Activated CD4-positive, CD25-positive, alpha-beta regulatory T cell treated with anti-CD3 and anti-CD28 coated beads, Interleukin-2, amount 50 U/mL, for 72 hours (primary cell): ENCODE data around the gene BATF2.
A peak's percentile ranks its signal among the peaks of the same experiment; 100 is the strongest.
"Not testable (repeated sequence)": the region's sequence is repeated elsewhere in the genome, so short reads cannot be mapped to it uniquely, and the experiment has no call there.

Experiments
- DNase-seq: peaks from one replicate; pipeline ENCODE4 v3.0.0; 2021

BATF2 gene

GRCh38 chr11:65013130-65013887 is 16.5 kb upstream of the BATF2 start:
- DNase-seq, result peak; percentile 87

- no peak for DNase-seq
Measured at GRCh38 chr11:65008873-65009272, 12.1 kb upstream of the BATF2 start.

- DNase-seq, result no peak
Measured at GRCh38 chr11:65008016-65008415, 11.2 kb upstream of the BATF2 start.

DNA sequence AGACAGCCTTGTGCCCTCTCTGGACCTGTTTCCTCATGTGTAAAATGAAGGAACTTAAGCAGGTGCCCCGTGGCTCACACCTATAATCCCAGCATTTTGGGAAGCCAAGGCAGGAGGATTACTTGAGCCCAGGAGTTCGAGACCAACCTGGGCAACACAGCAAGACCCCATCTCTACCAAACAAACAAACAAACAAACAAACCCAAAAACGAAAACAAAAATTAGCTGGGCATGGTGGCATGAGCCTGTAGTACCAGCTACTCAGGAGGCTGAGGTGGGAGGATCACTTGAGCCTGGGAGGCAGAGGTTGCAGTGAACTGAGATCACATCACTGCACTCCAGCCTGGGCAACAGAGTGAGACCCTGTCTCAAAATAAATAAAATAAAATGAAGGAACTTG is 7.2 kb upstream of the BATF2 start:
- not testable (repeated sequence) for DNase-seq

- no peak for DNase-seq
Measured at GRCh38 chr11:65003282-65003681, 6.5 kb upstream of the BATF2 start.

GRCh38 chr11:65002706-65003105 is 5.9 kb upstream of the BATF2 start:
- DNase-seq, result no peak

GRCh38 chr11:64999478-64999877 is 2.7 kb upstream of the BATF2 start:
- no peak for DNase-seq

DNA sequence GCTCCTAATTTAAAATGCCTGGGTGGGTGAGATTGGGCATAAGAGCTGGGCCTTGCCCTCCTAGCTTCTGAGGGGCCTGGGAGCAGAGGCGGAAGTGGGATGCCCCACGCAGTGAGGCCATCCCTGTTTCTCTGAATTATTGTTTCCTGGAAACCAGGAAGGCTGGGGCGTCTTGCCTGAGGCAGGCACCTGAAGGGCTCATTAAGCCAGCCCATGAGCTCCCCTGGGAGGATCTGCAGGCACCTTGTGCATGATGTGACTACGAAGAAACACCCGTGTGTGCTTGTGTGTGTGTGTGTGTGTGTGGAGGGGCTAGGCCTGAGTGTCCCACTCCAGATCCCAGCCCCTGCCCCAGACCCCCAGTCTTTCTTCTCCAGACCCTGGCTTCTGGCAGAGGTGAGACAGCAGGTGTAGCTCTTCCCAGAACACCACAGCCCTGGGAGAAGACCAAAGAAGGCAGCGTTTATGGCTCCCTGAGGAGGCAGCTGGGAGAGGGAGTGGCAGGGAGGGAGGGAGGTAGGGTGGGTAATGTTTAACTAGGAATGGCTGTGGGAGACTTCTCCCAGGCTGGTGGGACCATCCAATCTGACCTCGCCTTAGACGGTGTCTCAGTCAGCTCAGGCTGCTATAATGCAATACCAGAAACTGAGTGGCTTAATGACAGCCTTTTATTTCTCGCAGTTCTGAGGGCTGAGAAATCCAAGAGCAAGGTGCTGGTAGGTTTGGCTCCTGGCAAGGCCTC is 2.1 kb upstream of the BATF2 start:
- DNase-seq, result no peak

GRCh38 chr11:64998141-64998540 is 1.4 kb upstream of the BATF2 start:
- DNase-seq, result no peak

GRCh38 chr11:64996327-64996709 is 453 bp downstream of the BATF2 start:
- DNase-seq, result no peak

- DNase-seq, result no peak
Measured at GRCh38 chr11:64994318-64994717, 2.5 kb downstream of the BATF2 start.

DNA sequence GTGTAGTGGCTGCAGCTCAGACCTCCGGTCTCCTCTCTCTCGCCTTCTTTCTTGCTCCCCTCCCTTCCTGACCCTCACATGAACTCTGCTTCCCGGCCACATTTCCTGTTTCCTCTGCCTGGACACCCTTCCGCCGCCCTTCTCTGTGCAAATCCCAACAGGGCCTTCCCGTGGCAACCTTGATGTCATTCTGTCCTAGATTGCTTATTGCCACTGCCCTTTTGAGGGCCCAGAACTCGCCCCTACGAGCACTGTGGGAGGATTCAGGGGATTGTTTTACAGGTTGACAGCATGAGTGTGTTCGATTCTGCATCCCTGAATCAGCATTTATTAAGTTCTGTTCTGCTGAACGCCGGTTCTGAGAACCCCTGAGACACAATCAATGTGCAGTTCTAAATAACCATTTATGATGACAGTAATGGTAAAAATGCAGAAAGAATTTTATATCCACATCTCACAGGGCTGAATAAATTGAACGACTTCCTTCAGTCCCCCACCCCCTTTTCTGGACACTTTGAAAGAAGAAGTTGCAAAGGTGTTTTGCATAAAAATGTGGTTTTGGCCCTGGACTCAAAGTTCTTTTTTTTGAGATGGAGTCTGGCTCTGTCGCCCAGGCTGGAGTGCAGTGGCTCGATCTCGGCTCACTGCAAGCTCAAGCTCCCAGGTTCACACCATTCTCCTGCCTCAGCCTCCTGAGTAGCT is 6.4 kb downstream of the BATF2 start:
- no peak for DNase-seq

DNA sequence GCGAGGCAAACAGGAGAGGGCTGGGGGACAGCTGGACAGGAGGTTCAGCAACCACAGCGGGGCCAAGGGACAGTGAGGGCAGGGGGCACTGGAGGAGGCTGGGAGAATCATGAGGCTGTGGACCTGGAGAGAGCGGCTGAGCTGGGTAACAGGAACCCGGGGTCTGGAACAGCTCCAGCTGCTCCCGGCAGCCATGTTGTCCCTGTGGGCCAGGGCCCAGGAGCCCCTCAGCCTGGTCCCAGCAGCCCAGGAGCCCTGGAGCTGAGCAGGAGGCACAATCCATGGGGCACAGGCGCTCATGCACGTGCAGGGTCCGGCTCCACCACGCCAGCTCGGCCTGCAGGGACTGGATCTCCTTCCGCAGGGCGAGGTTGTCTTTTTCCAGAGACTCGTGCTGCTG is 7.4 kb downstream of the BATF2 start:
- DNase-seq, result no peak

DNA sequence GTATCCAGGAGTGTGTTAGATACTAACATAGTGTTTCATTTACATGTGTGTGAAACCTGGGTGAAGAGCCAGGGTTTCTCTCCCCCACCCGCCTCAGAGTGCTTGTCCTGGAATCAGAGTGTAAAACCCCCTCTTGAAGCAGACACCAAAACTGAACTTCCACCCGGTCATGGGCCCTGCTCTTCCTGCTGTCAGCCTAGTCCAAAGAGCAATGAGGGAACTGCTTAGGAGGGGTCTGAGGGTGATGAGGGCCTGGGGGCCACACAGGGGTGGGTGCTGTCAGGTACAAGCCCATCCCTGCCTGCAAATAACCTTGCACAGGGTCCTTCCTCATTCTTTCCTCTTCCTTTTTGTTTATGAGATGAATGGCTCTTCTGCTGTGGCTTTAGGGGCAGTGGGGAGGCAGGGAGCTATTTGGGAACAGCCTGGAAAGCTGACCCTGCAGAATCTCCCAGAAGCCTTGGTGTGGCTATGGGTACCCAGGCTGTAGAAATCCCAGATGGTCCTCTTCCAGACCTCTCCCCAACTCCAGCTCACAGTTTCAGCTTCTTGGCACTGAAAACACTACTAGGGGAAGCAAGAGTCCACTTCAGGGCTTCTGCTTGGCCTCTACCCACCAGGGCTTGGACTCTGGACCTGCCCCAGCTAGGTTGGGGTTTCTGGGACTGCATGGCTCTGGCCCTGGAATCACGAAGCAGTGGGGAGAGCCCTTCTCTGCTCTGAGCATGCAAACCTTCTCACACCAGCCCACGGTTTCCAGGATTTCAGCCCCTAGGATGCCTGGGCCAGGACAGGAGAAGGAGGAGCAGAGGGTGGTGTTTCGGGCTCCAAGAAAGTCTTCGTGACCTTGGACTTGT is 8.5 kb downstream of the BATF2 start:
- no peak for DNase-seq

DNA sequence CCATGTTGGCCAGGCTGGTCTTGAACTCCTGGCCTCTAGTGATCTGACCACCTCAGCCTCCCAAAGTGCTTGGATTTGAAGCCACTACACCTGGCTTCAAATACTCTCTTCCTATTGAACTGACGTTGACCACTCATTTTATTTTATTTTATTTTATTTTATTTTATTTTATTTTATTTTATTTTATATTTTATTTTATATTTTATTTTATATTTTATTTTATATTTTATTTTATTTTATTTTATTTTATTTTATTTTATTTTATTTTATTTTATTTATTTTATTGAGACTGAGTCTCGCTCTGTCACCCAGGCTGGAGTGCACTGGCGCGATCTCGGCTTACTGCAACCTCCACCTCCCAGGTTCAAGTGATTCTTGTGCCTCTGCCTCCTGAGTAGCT is 13.4 kb downstream of the BATF2 start:
- not testable (repeated sequence) for DNase-seq

DNA sequence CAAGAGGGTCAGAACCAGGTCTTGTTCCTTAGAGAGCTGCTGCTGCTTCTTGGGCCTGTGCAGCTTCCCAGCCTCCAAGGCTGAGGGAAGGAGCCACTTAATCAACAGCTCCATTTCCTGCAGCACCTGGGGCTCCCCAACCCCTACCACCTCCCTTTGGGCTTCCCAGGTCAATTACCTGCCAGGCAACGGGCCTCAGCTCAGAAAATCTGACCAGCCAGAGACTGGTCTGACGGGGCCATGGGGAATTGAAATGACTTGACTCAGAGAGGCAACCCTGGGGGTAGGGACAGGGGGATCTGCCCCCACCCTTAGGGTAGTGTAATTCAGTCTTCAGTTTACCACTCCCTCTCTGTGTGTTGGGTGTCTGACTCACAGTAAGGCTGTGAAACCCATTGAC is 20.1 kb downstream of the BATF2 start:
- no peak for DNase-seq

- no peak for DNase-seq
Measured at GRCh38 chr11:64974124-64974523, 22.6 kb downstream of the BATF2 start.

- peak; percentile 90 for DNase-seq
Measured at GRCh38 chr11:64971421-64972233, 25.1 kb downstream of the BATF2 start, which contains the start of gene MAJIN. MAJIN (minus strand) TSS chr11:64972108; CDS start chr11:64959405, 12,703 bp downstream.

- DNase-seq, result no peak
Measured at GRCh38 chr11:64970731-64971151, 26.0 kb downstream of the BATF2 start.

- no peak for DNase-seq
Measured at GRCh38 chr11:64969209-64969608, 27.6 kb downstream of the BATF2 start.

- no peak for DNase-seq
Measured at GRCh38 chr11:64967375-64967774, 29.4 kb downstream of the BATF2 start.
